A549 treated with CORT108297 at 1 μM for 4 hours (cell line): ENCODE measurements around the gene MRGPRX2. TPM values are rescaled to one million over a fixed set of nuclear protein-coding genes. Genes with fewer than 3 reads are reported as not detected.

Experiments
- total RNA-seq: library from RNA; stranded (reverse); fragments of 200-300 nt; extraction: Qiagen RNA extraction; gene quantifications from 5 replicates; pipeline ENCODE4 v1.2.3, GENCODE V29; 2022

Gene MRGPRX2
- total RNA-seq: not detected in 5 replicates

GRCh38 chr11:19060629-19061028, at the start of gene MRGPRX2:
Gene MRGPRX2 (minus strand): TSS chr11:19060717. CDS start chr11:19056402, 4,315 bp downstream.

Other genes starting within 250 kb of the MRGPRX2 start
- not detected in 5 replicates for gene MRGPRX1, start 121.3 kb downstream of the MRGPRX2 start, total RNA-seq
- gene ZDHHC13, start 56.5 kb upstream of the MRGPRX2 start, total RNA-seq: 15.3 to 18.3 TPM (median 17.2 TPM) in 5 replicates
- gene CSRP3, start 141.3 kb upstream of the MRGPRX2 start, total RNA-seq: not detected in 5 replicates
- 5.5 to 6.8 TPM (median 6.2 TPM) in 5 replicates for gene E2F8, start 180.2 kb upstream of the MRGPRX2 start, total RNA-seq